ENCODE measurements around the gene ARHGAP42. TPM values are rescaled to one million over a fixed set of nuclear protein-coding genes. Genes with fewer than 3 reads are reported as not detected.

Gene ARHGAP42
- total RNA-seq, 1 donor from 2014 or later = 33.2 TPM

DNA sequence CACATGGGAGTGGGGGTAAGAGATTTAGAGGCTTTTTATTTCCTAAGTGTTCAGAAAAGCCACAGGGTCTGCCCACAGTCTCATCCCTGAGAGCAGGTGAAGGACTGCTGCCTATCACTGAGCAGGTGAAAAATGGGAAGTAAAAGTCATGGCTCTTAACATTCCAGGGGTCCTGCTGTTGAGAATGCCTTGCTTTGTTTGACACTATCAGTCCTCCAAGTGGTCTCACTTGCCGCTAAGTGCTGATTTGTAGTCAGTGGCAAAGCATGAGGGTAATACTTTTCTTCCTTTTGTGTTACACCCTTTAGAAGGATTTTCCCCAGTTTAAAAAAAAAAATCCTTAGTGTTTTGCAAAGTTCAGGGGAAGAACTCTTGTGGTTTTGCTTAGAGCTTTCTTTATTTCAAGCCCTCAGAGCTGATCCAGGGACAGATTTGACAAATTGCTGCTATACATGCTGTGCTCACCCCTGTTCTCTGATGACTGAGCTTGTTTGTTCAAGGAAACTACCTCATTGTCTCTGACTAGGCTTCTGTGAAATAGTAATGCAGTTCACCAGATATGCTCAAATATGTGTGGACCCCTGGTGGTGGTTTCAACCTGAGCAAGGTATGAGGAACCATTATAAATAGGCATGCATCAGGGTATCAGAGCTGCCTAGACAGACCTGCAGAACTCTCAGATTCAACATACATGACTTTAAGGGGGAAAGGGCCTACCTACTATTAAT lies 141.0 kb downstream of the ARHGAP42 start:
- Histone ChIP-seq H3K27ac (ENCODE audit: low read depth, low read length) (no peak overlapping the region), H3K4me3 (ENCODE audit: insufficient read depth, low read depth, low read length) (no peak overlapping the region), H3K9me3 (ENCODE audit: insufficient read depth, low read depth, low read length) (no peaks in the 10 kb centered on the region), H4K20me1 (ENCODE audit: insufficient read depth, low read length) (peaks cover 45% of the 10 kb centered on the region), H3K4me2 (ENCODE audit: low read length) (peak overlapping the region; percentile 6), H3K4me1 (ENCODE audit: insufficient read depth, low read length) (peaks cover 24% of the 10 kb centered on the region), H3K9ac (ENCODE audit: low read length) (no peak overlapping the region), H3K79me2 (ENCODE audit: insufficient read depth, low read length) (peaks cover 7% of the 10 kb centered on the region), H3K36me3 (ENCODE audit: insufficient read depth, low read length) (no peaks in the 10 kb centered on the region), H2AFZ (ENCODE audit: low read depth, low read length) (no peak overlapping the region), H3K27me3 (ENCODE audit: insufficient read depth, low read length) (no peaks in the 10 kb centered on the region)
- TF ChIP-seq, protein P1, sequence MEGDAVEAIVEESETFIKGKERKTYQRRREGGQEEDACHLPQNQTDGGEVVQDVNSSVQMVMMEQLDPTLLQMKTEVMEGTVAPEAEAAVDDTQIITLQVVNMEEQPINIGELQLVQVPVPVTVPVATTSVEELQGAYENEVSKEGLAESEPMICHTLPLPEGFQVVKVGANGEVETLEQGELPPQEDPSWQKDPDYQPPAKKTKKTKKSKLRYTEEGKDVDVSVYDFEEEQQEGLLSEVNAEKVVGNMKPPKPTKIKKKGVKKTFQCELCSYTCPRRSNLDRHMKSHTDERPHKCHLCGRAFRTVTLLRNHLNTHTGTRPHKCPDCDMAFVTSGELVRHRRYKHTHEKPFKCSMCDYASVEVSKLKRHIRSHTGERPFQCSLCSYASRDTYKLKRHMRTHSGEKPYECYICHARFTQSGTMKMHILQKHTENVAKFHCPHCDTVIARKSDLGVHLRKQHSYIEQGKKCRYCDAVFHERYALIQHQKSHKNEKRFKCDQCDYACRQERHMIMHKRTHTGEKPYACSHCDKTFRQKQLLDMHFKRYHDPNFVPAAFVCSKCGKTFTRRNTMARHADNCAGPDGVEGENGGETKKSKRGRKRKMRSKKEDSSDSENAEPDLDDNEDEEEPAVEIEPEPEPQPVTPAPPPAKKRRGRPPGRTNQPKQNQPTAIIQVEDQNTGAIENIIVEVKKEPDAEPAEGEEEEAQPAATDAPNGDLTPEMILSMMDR (IDR thresholded peaks at IDR 0.05; ENCODE audit: insufficient read depth, low read depth, low read length) = peak; percentile 61
- no peak for TF ChIP-seq EZH2 (IDR thresholded peaks at IDR 0.05; ENCODE audit: insufficient read depth, low read length)
- H3K36me3 Mint-ChIP-seq (ENCODE audit: low read depth, unreplicated experiment) = no peaks in the 10 kb centered on the region
- no peak for FAIRE-seq
- H3K9me3 Mint-ChIP-seq (ENCODE audit: unreplicated experiment) = no peaks in the 10 kb centered on the region
- no peak overlapping the region for H3K4me3 Mint-ChIP-seq (ENCODE audit: unreplicated experiment)
- peak overlapping the region; percentile 80 for H3K27ac Mint-ChIP-seq (ENCODE audit: unreplicated experiment)
- peaks cover 59% of the 10 kb centered on the region for H3K4me1 Mint-ChIP-seq (ENCODE audit: low read depth, unreplicated experiment)
- H3K27me3 Mint-ChIP-seq (ENCODE audit: low read depth, unreplicated experiment) = no peaks in the 10 kb centered on the region
- peak; percentile 88 for DNase-seq (ENCODE audit: low read depth)

DNA sequence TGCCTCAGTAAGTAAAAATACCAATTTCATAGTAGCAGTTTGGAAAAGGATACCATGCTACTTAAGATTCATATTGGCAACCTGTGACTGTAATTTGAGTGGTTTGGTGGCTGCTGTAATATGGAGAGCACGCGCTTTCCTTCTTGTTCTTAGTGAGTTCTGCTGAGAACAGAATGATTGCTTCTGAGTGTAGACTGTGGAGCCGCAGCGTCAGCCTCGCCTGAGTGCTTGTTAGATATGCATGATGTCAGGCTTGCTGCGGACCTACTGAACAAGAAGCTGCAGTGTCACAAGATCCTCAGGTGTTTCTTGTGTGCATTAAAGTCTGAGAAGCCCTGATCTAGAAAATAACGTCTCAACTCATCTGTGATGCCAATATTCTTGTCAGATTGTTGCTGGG lies 143.2 kb downstream of the ARHGAP42 start:
- no peak overlapping the region for H3K4me3 ChIP-seq (ENCODE audit: insufficient read depth, low read depth, low read length)
- H3K27ac ChIP-seq (ENCODE audit: low read depth, low read length) = no peak overlapping the region
- no peak overlapping the region for H3K4me2 ChIP-seq (ENCODE audit: low read length)
- peaks cover 58% of the 10 kb centered on the region for H3K4me1 Mint-ChIP-seq (ENCODE audit: low read depth, unreplicated experiment)
- no peaks in the 10 kb centered on the region for H3K36me3 ChIP-seq (ENCODE audit: insufficient read depth, low read length)
- H2AFZ ChIP-seq (ENCODE audit: low read depth, low read length) = no peak overlapping the region
- TF ChIP-seq EZH2 (IDR thresholded peaks at IDR 0.05; ENCODE audit: insufficient read depth, low read length) = no peak
- TF ChIP-seq, protein P1 (IDR thresholded peaks at IDR 0.05; ENCODE audit: insufficient read depth, low read depth, low read length) = no peak
- no peaks in the 10 kb centered on the region for H3K36me3 Mint-ChIP-seq (ENCODE audit: low read depth, unreplicated experiment)
- no peak overlapping the region for H3K9ac ChIP-seq (ENCODE audit: low read length)
- no peak overlapping the region for H3K4me3 Mint-ChIP-seq (ENCODE audit: unreplicated experiment)
- peaks cover 48% of the 10 kb centered on the region for H4K20me1 ChIP-seq (ENCODE audit: insufficient read depth, low read length)
- FAIRE-seq = no peak
- no peaks in the 10 kb centered on the region for H3K9me3 ChIP-seq (ENCODE audit: insufficient read depth, low read depth, low read length)
- H3K4me1 ChIP-seq (ENCODE audit: insufficient read depth, low read length) = peaks cover 28% of the 10 kb centered on the region
- peak; percentile 46 for DNase-seq (ENCODE audit: low read depth)
- H3K27me3 ChIP-seq (ENCODE audit: insufficient read depth, low read length) = no peaks in the 10 kb centered on the region
- no peaks in the 10 kb centered on the region for H3K27me3 Mint-ChIP-seq (ENCODE audit: low read depth, unreplicated experiment)
- peak overlapping the region; percentile 65 for H3K27ac Mint-ChIP-seq (ENCODE audit: unreplicated experiment)
- no peaks in the 10 kb centered on the region for H3K9me3 Mint-ChIP-seq (ENCODE audit: unreplicated experiment)
- H3K79me2 ChIP-seq (ENCODE audit: insufficient read depth, low read length) = peaks cover 7% of the 10 kb centered on the region
